Activated CD8-positive, alpha-beta memory T cell treated with anti-CD3 and anti-CD28 coated beads, Interleukin-2, amount 50 U/mL, for 48 hours (primary cell): ENCODE measurements around the gene NKD1.

Experiments used
- DNase-seq: peaks from one replicate; pipeline ENCODE4 v3.0.0-alpha.2; 2020

The NKD1 gene

GRCh38 chr16:50520451-50521245, 27.5 kb upstream of the NKD1 start:
- DNase-seq, result no peak

- DNase-seq, result no peak
Observed at GRCh38 chr16:50521246-50521900, 26.8 kb upstream of the NKD1 start.

- no peak for DNase-seq
Observed at GRCh38 chr16:50522324-50522723, 25.9 kb upstream of the NKD1 start.

- no peak for DNase-seq
Observed at GRCh38 chr16:50523710-50524109, 24.5 kb upstream of the NKD1 start.

GRCh38 chr16:50525262-50525661, 22.9 kb upstream of the NKD1 start:
- peak; percentile 3 for DNase-seq

- peak; percentile 17 for DNase-seq
Observed at GRCh38 chr16:50525716-50526115, 22.5 kb upstream of the NKD1 start.

GRCh38 chr16:50526249-50526648, 21.9 kb upstream of the NKD1 start:
- DNase-seq, result peak; percentile 12

- DNase-seq, result peak; percentile 22
Observed at GRCh38 chr16:50526796-50527195, 21.4 kb upstream of the NKD1 start.

- peak; percentile 4 for DNase-seq
Observed at GRCh38 chr16:50528820-50529219, 19.4 kb upstream of the NKD1 start.

GRCh38 chr16:50529334-50529733, 18.9 kb upstream of the NKD1 start:
- DNase-seq, result no peak

- peak; percentile 8 for DNase-seq
Observed at GRCh38 chr16:50530277-50531236, 17.6 kb upstream of the NKD1 start.

GRCh38 chr16:50531359-50531758, 16.8 kb upstream of the NKD1 start:
- peak; percentile 17 for DNase-seq

- peak; percentile 23 for DNase-seq
Observed at GRCh38 chr16:50531901-50532300, 16.3 kb upstream of the NKD1 start.

- DNase-seq, result no peak
Observed at GRCh38 chr16:50532576-50532975, 15.6 kb upstream of the NKD1 start.

GRCh38 chr16:50533317-50533716, 14.9 kb upstream of the NKD1 start:
- DNase-seq, result peak; percentile 28

GRCh38 chr16:50534091-50534490, 14.1 kb upstream of the NKD1 start:
- DNase-seq, result peak; percentile 18

GRCh38 chr16:50534556-50534955, 13.6 kb upstream of the NKD1 start:
- DNase-seq, result peak; percentile 33

GRCh38 chr16:50534958-50535357, 13.2 kb upstream of the NKD1 start:
- peak; percentile 13 for DNase-seq

GRCh38 chr16:50535506-50536257, 12.5 kb upstream of the NKD1 start:
- DNase-seq, result peak; percentile 25

- DNase-seq, result peak; percentile 4
Observed at GRCh38 chr16:50536258-50536645, 11.9 kb upstream of the NKD1 start.

- no peak for DNase-seq
Observed at GRCh38 chr16:50537533-50538290, 10.5 kb upstream of the NKD1 start.
